ENCODE data around the gene LILRB4. TPM values are rescaled to one million over a fixed set of nuclear protein-coding genes. Genes with fewer than 3 reads are reported as not detected.

Gene LILRB4
- 10 to 100 TPM in 6 of 9 donors, 1 to 10 TPM in 1, under 1 TPM in 2; 0.83 to 26.4 (median 10.9) TPM for total RNA-seq
- polyA plus RNA-seq = 10 to 100 TPM in 1 of 3 donors, 1 to 10 TPM in 2; 2.5 to 12.1 (median 5.0) TPM
- long read RNA-seq, donor 1 = 0 reads
- long read RNA-seq, donor 2 = 0 reads
- long read RNA-seq, donor 3 = 0 reads
- long read RNA-seq, donor 4, transcript LILRB4-205 (12 exons, 1,761 nt) = major isoform, 6 of 20 reads
- long read RNA-seq, donor 4, partial matches to known transcripts = 5 of 20 reads
- long read RNA-seq, donor 4, other reads (novel, unspliced or antisense) = 9 of 20 reads
- long read RNA-seq, donor 5, partial matches to known transcripts = 5 of 11 reads
- long read RNA-seq, donor 5, other reads (novel, unspliced or antisense) = 2 of 11 reads
- long read RNA-seq, donor 6, partial matches to known transcripts = 2 of 8 reads
- long read RNA-seq, donor 6, other reads (novel, unspliced or antisense) = 5 of 8 reads
- long read RNA-seq, donor 7 = 0 reads
- long read RNA-seq, donor 8, partial matches to known transcripts = 0 of 1 reads
- long read RNA-seq, donor 8, other reads (novel, unspliced or antisense) = 0 of 1 reads
- long read RNA-seq, donor 9 = 0 reads
- long read RNA-seq, donor 10 = 0 reads

DNA sequence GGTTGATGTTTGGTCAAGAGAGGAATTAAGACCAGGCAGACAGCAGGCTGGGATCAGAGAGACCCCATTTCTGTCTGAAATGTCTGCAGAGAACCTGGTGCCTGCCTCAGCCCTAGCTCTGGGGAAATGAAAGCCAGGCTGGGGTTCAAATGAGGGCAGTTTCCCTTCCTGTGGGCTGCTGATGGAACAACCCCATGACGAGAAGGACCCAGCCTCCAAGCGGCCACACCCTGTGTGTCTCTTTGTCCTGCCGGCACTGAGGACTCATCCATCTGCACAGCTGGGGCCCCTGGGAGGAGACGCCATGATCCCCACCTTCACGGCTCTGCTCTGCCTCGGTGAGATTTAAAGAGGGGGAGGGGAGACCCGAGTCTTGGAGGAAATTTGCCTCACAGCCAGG lies at the start of gene LILRB4:
TSS of gene LILRB4 (plus strand) at position 256 of the 400 bp plus-strand sequence. CDS start at position 305, 49 bp downstream.
- intact Hi-C loops (cut with DNase I) = no loop called here
- Histone ChIP-seq H3K4me3 (peak within 1 kb of the TSS in 1 of 4 donors; percentile 29), H3K27me3 (no peaks in the 10 kb centered on the region), H3K4me1 (replicated peaks in 1 of 2) (no peaks in the 10 kb centered on the region), H3K27ac (no peak within 1 kb of the TSS), H3K36me3 (replicated peaks in 1 of 2) (no peaks in the 10 kb centered on the region), H3K9me3 (replicated peaks in 1 of 3) (no peaks in the 10 kb centered on the region)
- no peak for TF ChIP-seq POLR2A (IDR thresholded peaks at IDR 0.05)
- TF ChIP-seq, protein P1, sequence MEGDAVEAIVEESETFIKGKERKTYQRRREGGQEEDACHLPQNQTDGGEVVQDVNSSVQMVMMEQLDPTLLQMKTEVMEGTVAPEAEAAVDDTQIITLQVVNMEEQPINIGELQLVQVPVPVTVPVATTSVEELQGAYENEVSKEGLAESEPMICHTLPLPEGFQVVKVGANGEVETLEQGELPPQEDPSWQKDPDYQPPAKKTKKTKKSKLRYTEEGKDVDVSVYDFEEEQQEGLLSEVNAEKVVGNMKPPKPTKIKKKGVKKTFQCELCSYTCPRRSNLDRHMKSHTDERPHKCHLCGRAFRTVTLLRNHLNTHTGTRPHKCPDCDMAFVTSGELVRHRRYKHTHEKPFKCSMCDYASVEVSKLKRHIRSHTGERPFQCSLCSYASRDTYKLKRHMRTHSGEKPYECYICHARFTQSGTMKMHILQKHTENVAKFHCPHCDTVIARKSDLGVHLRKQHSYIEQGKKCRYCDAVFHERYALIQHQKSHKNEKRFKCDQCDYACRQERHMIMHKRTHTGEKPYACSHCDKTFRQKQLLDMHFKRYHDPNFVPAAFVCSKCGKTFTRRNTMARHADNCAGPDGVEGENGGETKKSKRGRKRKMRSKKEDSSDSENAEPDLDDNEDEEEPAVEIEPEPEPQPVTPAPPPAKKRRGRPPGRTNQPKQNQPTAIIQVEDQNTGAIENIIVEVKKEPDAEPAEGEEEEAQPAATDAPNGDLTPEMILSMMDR (IDR thresholded peaks at IDR 0.05) = no peak
- DNase-seq = peak in 5 of 7 donors; percentile 33 to 57 (median 45)
- WGBS, 4 donors = 41 to 70% (median 53%) methylated on average over 2 to 7 of the region's 7 CpGs

DNA sequence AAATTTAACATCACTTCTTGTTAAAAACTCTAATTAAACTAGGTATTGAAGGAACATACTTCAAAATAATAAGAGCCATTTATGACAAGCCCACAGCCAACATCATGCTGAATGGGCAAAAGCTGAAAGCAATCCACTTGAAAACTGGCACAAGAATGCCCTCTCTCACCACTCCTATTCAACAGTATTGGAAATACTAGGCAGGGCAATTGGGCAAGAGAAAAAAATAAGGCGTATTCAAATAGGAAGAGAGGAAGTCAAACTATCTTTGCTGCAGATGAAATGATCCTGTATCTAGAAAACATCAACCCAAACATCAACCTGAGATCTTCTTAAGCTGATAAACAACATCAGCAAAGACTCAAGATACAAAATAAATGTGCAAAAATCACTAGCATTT lies 48.1 kb upstream of the LILRB4 start:
- no peaks in the 10 kb centered on the region for H3K9me3 ChIP-seq (replicated peaks in 1 of 3)
- 70 to 87% (median 78%) methylated on average over 1 of the region's 1 CpG for WGBS, 4 donors
- H3K27ac ChIP-seq = no peak overlapping the region
- no peaks in the 10 kb centered on the region for H3K27me3 ChIP-seq
- TF ChIP-seq, protein P1 (IDR thresholded peaks at IDR 0.05) = no peak
- no peak for TF ChIP-seq POLR2A (IDR thresholded peaks at IDR 0.05)
- H3K4me1 ChIP-seq (replicated peaks in 1 of 2) = no peaks in the 10 kb centered on the region
- intact Hi-C loops (cut with DNase I) = no loop called here
- H3K36me3 ChIP-seq (replicated peaks in 1 of 2) = no peaks in the 10 kb centered on the region
- H3K4me3 ChIP-seq = no peak overlapping the region
- DNase-seq = no peak

DNA sequence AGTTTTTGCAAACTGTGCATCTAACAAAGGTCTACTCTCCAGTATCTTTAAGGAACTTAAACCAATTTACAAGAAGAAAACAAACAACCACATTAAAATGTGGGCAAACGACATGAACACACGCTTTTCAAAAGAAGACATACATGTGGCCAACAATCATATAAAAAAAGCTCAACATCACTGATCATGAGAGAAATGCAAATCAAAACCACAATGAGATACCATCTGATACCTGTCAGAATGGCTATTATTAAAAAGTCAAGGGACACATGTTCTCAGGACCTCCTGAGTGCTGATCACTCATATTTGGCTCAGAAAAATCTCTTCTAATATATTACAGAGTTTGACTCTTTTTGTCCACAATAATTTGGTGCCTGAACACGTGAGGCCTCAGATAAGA lies 46.7 kb upstream of the LILRB4 start:
- Histone ChIP-seq H3K36me3 (replicated peaks in 1 of 2) (no peaks in the 10 kb centered on the region), H3K4me1 (replicated peaks in 1 of 2) (no peaks in the 10 kb centered on the region), H3K27ac (no peak overlapping the region), H3K27me3 (no peaks in the 10 kb centered on the region), H3K4me3 (no peak overlapping the region), H3K9me3 (replicated peaks in 1 of 3) (no peaks in the 10 kb centered on the region)
- intact Hi-C loops (cut with DNase I) = no loop called here
- no peak for DNase-seq
- TF ChIP-seq, protein P1 (IDR thresholded peaks at IDR 0.05) = no peak
- TF ChIP-seq POLR2A (IDR thresholded peaks at IDR 0.05) = no peak
- 51 to 61% (median 55%) methylated on average over 3 of the region's 3 CpGs for WGBS, 4 donors

DNA sequence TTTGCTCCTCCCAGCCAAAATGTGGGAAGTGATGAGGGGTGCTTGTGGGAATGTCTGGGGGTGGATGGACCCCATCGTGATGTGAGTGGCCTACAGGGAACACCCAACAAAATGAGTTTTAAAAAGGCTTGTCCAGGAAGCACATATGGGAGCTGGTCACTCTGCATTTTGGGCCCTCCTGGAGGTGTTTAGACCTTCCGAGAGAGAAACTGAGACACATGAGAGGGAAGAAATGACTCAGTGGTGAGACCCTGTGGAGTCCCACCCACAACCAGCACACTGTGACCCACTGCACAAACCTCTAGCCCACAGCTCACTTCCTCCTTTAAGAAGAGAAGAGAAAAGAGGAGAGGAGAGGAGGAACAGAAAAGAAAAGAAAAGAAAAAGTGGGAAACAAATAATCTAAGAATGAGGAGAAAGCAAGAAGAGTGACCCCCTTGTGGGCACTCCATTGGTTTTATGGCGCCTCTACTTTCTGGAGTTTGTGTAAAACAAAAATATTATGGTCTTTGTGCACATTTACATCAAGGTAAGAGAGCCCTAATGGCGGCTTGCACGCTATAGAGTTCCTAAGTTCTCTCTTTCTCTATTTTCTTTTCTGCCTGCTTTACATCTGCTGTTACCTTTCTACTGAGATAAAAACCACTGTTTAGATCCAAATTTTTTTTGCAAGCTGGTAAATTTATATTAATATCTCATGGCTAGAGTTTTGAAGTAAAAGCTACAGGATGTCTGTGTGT lies 45.8 kb upstream of the LILRB4 start:
- Histone ChIP-seq H3K9me3 (replicated peaks in 1 of 3) (no peaks in the 10 kb centered on the region), H3K36me3 (replicated peaks in 1 of 2) (no peaks in the 10 kb centered on the region), H3K4me3 (no peak overlapping the region), H3K27me3 (no peaks in the 10 kb centered on the region), H3K4me1 (replicated peaks in 1 of 2) (no peaks in the 10 kb centered on the region), H3K27ac (no peak overlapping the region)
- intact Hi-C loops (cut with DNase I) = no loop called here
- peak in 1 of 7 donors; percentile 45 for DNase-seq
- TF ChIP-seq, protein P1 (IDR thresholded peaks at IDR 0.05) = no peak
- TF ChIP-seq POLR2A (IDR thresholded peaks at IDR 0.05) = no peak
- WGBS, 4 donors = 42 to 62% (median 52%) methylated on average over 5 of the region's 5 CpGs
